NB4 (cell line): Measurements from ENCODE around the gene CRB1.
A peak's percentile ranks its signal among the peaks of the same experiment; 100 is the strongest.

ENCODE experiments used
- DNase-seq: peaks from one replicate; pipeline ENCODE4 v3.0.0; 2010; ENCODE audit warnings: low read depth
- H3K4me3 ChIP-seq: one replicate; pipeline ENCODE4 v1.5.1; 2011; ENCODE audit warnings: mild to moderate bottlenecking, low read depth, low read length, moderate library complexity
- MYC ChIP-seq: IDR thresholded peaks from 2 replicates; pipeline ENCODE4 v1.6.1; 2011; ENCODE audit warnings: low read depth, low read length
- POLR2A ChIP-seq: IDR thresholded peaks from 2 replicates; pipeline ENCODE4 v1.6.1; 2011; ENCODE audit warnings: mild to moderate bottlenecking; ENCODE audit not compliant: insufficient read length; ENCODE audit errors: extremely low read depth
- TF ChIP-seq, protein P1 (sequence below): IDR thresholded peaks from 2 replicates; pipeline ENCODE4 v1.6.1; 2011; ENCODE audit warnings: low read depth, low read length
- TF ChIP-seq, protein P2 (sequence below): IDR thresholded peaks from one replicate; pipeline ENCODE4 v1.5.1; 2012; ENCODE audit warnings: low read depth, low read length

The CRB1 gene

DNA sequence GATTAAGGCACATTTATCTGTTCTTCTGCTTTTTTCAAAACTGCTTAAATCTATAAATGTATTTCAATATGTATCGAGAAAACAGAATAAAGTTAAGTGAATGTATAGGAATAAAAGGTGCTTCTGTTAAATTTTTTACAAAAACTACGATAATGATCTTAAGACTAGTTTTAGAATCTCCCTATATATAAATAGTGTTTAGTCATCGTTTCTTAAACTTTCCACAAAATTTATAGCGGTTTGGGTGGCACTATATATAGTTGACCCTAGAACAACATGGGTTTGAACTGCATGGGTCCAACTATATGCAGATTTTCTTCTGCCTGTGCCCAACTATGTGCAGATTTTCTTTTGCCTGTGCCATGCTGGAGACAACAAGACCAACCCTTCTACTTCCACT lies 125.7 kb downstream of the CRB1 start:
- no peak overlapping the region for H3K4me3 ChIP-seq
- no peak for TF ChIP-seq POLR2A
- TF ChIP-seq, protein P1, sequence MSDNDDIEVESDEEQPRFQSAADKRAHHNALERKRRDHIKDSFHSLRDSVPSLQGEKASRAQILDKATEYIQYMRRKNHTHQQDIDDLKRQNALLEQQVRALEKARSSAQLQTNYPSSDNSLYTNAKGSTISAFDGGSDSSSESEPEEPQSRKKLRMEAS = no peak
- TF ChIP-seq, protein P2, sequence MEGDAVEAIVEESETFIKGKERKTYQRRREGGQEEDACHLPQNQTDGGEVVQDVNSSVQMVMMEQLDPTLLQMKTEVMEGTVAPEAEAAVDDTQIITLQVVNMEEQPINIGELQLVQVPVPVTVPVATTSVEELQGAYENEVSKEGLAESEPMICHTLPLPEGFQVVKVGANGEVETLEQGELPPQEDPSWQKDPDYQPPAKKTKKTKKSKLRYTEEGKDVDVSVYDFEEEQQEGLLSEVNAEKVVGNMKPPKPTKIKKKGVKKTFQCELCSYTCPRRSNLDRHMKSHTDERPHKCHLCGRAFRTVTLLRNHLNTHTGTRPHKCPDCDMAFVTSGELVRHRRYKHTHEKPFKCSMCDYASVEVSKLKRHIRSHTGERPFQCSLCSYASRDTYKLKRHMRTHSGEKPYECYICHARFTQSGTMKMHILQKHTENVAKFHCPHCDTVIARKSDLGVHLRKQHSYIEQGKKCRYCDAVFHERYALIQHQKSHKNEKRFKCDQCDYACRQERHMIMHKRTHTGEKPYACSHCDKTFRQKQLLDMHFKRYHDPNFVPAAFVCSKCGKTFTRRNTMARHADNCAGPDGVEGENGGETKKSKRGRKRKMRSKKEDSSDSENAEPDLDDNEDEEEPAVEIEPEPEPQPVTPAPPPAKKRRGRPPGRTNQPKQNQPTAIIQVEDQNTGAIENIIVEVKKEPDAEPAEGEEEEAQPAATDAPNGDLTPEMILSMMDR = no peak
- no peak for TF ChIP-seq MYC
- no peak for DNase-seq

DNA sequence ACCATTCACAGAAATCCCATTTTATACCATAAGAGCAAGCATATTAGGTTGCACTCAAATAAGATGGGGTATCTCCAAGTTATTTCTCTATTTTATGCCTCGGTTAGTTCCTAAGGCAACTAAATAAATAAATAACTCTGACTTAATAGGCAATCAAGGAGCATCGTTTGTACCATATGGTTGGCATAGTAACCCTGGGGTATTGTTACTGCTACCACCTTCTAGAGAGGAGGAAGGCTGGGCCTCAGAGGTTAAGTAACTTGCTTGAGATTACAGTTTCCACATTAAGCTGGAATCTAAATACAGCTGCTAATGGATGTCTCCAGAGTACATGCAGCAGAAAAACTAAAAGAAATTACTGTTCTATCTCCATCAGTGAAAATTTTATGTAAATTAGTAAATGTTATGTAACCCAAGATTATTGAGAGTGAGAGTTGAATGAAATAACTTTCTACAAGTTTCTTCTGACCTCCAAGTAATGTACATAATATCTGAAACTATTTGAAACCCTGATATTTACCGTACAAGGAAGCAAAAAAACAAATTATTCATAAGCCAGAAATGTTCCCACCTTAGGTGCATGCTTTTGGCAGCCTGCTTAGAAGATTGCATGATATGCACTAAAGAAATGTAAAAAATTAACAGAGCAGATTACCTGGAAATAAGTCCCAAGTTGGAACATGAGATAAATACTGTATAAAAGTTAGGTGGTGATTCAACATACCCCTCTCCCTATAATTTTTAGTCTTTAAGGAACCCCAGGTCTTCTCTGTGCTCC lies 127.0 kb downstream of the CRB1 start:
- H3K4me3 ChIP-seq = no peak overlapping the region
- TF ChIP-seq, protein P2 = no peak
- TF ChIP-seq MYC = no peak
- TF ChIP-seq, protein P1 = no peak
- no peak for TF ChIP-seq POLR2A
- no peak for DNase-seq

DNA sequence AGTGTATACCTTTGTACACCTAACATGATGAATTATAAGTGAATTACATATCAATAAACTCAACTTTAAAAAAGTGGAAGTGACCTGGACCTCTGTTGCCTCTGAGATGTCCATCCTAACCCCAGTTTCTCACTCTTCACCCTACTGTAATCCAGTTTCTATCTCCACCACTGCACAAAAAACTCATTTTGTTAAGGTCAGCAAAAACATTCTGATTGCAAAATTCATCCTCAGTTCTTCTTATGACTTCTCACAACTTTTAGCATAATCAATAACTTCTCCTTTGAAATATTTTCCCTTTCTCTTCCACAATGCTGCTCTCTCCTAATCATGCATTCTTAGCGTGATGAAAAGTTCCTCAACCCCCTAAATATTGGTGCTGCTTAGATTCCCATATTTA lies 129.8 kb downstream of the CRB1 start:
- H3K4me3 ChIP-seq = no peak overlapping the region
- no peak for DNase-seq
- TF ChIP-seq POLR2A = no peak
- TF ChIP-seq, protein P2 = no peak
- TF ChIP-seq MYC = no peak
- TF ChIP-seq, protein P1 = no peak

DNA sequence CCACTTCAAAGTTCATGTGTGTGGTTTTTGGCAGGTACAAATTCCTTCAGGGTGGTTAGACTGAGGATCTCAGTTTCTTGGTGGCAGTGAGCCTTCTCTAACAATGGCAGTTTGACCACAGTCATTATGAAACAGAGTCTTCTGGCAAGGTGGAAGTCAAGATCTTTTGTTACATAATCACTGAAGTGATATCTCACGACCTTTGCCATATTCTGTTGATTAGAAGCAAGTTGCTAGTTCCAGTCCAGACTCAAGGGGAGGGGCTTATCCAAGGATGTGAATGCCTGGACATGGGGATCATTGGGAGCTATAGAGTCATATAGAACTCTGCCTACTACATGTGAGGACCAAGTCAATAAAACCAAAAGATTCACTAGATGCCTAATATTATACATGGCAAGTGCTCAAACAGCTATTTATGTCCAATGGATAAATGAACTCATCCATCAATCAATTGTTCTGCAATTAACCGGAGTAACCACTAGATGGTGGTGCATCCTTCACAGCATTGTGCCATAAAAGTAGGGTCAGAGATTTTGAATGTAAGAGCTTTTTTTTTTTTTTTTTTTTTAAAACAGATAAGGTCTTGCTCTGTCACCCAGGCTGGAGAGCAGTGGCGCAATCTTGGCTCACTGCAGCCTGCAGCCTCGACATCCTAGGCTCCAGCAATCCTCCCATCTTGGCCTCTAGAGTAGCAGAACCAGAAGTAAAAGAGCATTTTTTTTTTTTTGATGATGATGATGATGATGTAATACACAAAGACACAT lies 131.9 kb downstream of the CRB1 start:
- peak; percentile 74 for DNase-seq
- no peak overlapping the region for H3K4me3 ChIP-seq
- TF ChIP-seq, protein P1 = no peak
- TF ChIP-seq MYC (no peak), POLR2A (no peak)
- TF ChIP-seq, protein P2 = peak; percentile 64

DNA sequence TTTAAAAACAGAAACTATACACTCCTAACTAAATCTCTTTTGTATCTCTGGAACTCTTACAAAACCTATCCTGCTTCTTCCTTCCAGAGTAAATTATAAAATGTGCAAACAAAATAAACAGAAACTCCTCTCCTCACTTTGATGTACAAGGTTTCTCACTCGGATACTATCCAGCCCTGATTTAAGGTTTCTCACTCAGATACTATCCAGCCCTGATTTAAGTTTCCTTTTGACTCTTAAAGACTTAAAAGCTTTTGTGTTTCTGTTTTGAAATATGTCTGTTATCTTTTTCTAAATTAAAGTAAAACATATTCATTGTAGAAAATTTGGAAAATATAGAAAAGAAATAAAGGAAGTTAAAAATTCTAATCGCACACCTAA lies 132.5 kb downstream of the CRB1 start:
- H3K4me3 ChIP-seq = no peak overlapping the region
- TF ChIP-seq, protein P2 = no peak
- no peak for TF ChIP-seq POLR2A
- TF ChIP-seq, protein P1 = no peak
- TF ChIP-seq MYC = no peak

More for the DNA sequence above, 132.5 kb downstream of the CRB1 start:
- DNase-seq = no peak
